ENCODE data around the gene CMIP.

- TF ChIP-seq POLR2AphosphoS5 (IDR thresholded peaks at IDR 0.05) = no peak
- TF ChIP-seq POLR2A (IDR thresholded peaks at IDR 0.05) = no peak
- TF ChIP-seq CTCF (IDR thresholded peaks at IDR 0.05) = no peak
Observed at GRCh38 chr16:81562174-81562849, 117.7 kb downstream of the CMIP start.
